GM12891 (cell line): ENCODE measurements around the gene ST6GALNAC3. TPM values are rescaled to one million over a fixed set of nuclear protein-coding genes. Genes with fewer than 3 reads are reported as not detected.

ENCODE experiments used
- DNase-seq: peaks from one replicate; pipeline ENCODE4 v3.0.0; 2011; ENCODE audit warnings: low spot score; ENCODE audit not compliant: insufficient read length
- FAIRE-seq: peaks from 2 replicates; lab custom pipeline; 2011; peaks lifted over from hg19 to GRCh38; lab: Jason Lieb, UNC
- PAX5 ChIP-seq: IDR thresholded peaks from 2 replicates; pipeline ENCODE4 v1.6.1; 2011; ENCODE audit warnings: low read length, moderate library complexity, mild to moderate bottlenecking; ENCODE audit not compliant: insufficient read depth, severe bottlenecking
- POLR2A ChIP-seq: IDR thresholded peaks from 2 replicates; pipeline ENCODE4 v1.6.1; 2011; ENCODE audit warnings: low read depth, low read length, control low read depth
- POLR2AphosphoS5 ChIP-seq: IDR thresholded peaks from 2 replicates; pipeline ENCODE4 v1.6.1; 2011; ENCODE audit warnings: low read depth, low read length, control low read depth
- POU2F2 ChIP-seq: IDR thresholded peaks from 2 replicates; pipeline ENCODE4 v1.6.1; 2011; ENCODE audit warnings: low read depth, mild to moderate bottlenecking, control low read depth, low read length, moderate library complexity
- SPI1 ChIP-seq: IDR thresholded peaks from 2 replicates; pipeline ENCODE4 v1.6.1; 2011; ENCODE audit warnings: low read depth, low read length, control low read depth
- TAF1 ChIP-seq: IDR thresholded peaks from 2 replicates; pipeline ENCODE4 v1.6.1; 2011; ENCODE audit warnings: low read depth, low read length, control low read depth
- polyA plus RNA-seq: library from polyadenylated mRNA; unstranded; fragments of >200 nt; gene quantifications from one replicate; pipeline ENCODE4 v1.2.1, GENCODE V29; 2012; ENCODE audit warnings: low read depth, missing spikeins, inconsistent platforms; ENCODE audit not compliant: missing spikeins

The ST6GALNAC3 gene
- polyA plus RNA-seq = not detected

- FAIRE-seq = peak; percentile 23
- TF ChIP-seq TAF1 (no peak), SPI1 (no peak), POLR2A (no peak), POU2F2 (no peak), PAX5 (no peak), POLR2AphosphoS5 (no peak)
- DNase-seq = peak; percentile 38
These were observed at the start of gene ST6GALNAC3 for GRCh38 chr1:76074321-76075187. Gene ST6GALNAC3 (plus strand): TSS chr1:76074746.

- TF ChIP-seq POLR2AphosphoS5 = no peak
- TF ChIP-seq PAX5 = no peak
- no peak for TF ChIP-seq POLR2A
- TF ChIP-seq TAF1 = no peak
- FAIRE-seq (no peak), DNase-seq (no peak)
These were observed 47.2 kb upstream of the ST6GALNAC3 start for GRCh38 chr1:76027341-76027740.

- FAIRE-seq (no peak), DNase-seq (no peak)
- TF ChIP-seq SPI1 = no peak
- TF ChIP-seq POLR2AphosphoS5 = no peak
- no peak for TF ChIP-seq POLR2A
- no peak for TF ChIP-seq POU2F2
- no peak for TF ChIP-seq TAF1
- TF ChIP-seq PAX5 = no peak
These were observed 45.2 kb upstream of the ST6GALNAC3 start for GRCh38 chr1:76029331-76029730.

- FAIRE-seq = no peak
- no peak for DNase-seq
These were observed 43.0 kb upstream of the ST6GALNAC3 start for GRCh38 chr1:76031496-76031895.

GRCh38 chr1:76033800-76034475 is 40.6 kb upstream of the ST6GALNAC3 start:
- DNase-seq = no peak
- no peak for TF ChIP-seq POLR2A
- TF ChIP-seq SPI1 = no peak
- FAIRE-seq = no peak

More at GRCh38 chr1:76031496-76031895, 43.0 kb upstream of the ST6GALNAC3 start:
- no peak for TF ChIP-seq POU2F2
- TF ChIP-seq POLR2A = no peak
- no peak for TF ChIP-seq PAX5
- TF ChIP-seq TAF1 = no peak
- TF ChIP-seq SPI1 = no peak
- TF ChIP-seq POLR2AphosphoS5 = no peak

- no peak for TF ChIP-seq POLR2AphosphoS5
- no peak for TF ChIP-seq SPI1
- TF ChIP-seq POLR2A = no peak
- TF ChIP-seq PAX5 = no peak
- TF ChIP-seq TAF1 = no peak
- TF ChIP-seq POU2F2 = no peak
- DNase-seq = no peak
These were observed 39.5 kb upstream of the ST6GALNAC3 start for GRCh38 chr1:76035053-76035452.

DNA sequence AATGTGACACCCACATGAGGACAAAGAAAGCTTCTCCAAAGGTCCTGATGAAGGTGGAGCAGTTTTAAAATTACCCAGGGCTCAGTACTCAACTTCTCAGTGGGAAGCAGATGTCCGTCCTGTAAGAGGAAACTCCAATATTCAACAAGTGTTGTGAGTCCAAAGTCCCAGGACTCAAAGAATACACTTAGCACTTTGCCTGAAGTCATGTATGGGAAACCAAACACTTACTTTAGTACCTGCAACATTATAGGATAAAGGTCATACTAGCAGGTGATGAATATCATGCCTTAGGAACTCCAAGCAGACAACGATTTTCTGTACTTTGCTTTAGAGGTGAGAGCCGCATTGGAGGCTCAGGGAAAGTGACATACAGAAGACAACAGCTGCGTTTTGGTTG is 37.2 kb upstream of the ST6GALNAC3 start:
- DNase-seq = no peak
- TF ChIP-seq PAX5 = no peak
- TF ChIP-seq TAF1 = no peak
- no peak for TF ChIP-seq POLR2AphosphoS5
- no peak for TF ChIP-seq POLR2A
- no peak for TF ChIP-seq POU2F2
- no peak for TF ChIP-seq SPI1
- no peak for FAIRE-seq

More at GRCh38 chr1:76035053-76035452, 39.5 kb upstream of the ST6GALNAC3 start:
- FAIRE-seq = no peak

- FAIRE-seq (no peak), DNase-seq (no peak)
- no peak for TF ChIP-seq POLR2AphosphoS5
- TF ChIP-seq POU2F2 = no peak
- TF ChIP-seq SPI1 = no peak
- TF ChIP-seq PAX5 = no peak
- no peak for TF ChIP-seq POLR2A
- no peak for TF ChIP-seq TAF1
These were observed 36.1 kb upstream of the ST6GALNAC3 start for GRCh38 chr1:76038287-76039004.

DNA sequence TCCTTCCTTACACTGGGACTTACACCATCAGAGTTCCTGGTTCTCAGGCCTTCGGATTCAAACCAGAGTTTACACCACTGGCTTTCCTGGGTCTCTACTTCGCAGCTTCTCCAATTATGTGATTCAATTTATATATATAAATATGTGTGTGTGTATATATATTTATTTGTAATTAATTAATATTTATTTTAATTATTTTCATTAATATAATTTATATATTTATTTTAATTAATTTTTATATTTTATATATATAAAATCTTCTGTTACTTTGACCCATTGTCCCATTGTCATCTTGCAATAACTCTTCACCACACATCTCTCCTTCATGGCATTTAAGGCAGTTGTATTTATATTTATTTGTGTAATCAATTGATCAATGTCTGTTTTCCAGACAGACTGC is 28.4 kb upstream of the ST6GALNAC3 start:
- TF ChIP-seq TAF1 (no peak), SPI1 (no peak), POLR2A (no peak), POLR2AphosphoS5 (no peak), PAX5 (no peak), POU2F2 (no peak)
- FAIRE-seq (no peak), DNase-seq (no peak)
